Stimulated activated CD4-positive, alpha-beta T cell treated with anti-CD3 and anti-CD28 coated beads, TNF-alpha, amount 100 ng/mL, for 4 hours (primary cell): Measurements from ENCODE around the gene EPN1.

Experiments used
- DNase-seq, 3 experiments: peaks; one replicate each; pipeline ENCODE4 v3.0.0-alpha.2; 2020; ENCODE audit warnings: low read depth in 3 of 3

EPN1 gene

GRCh38 chr19:55674841-55675660 lies at the start of gene EPN1:
Gene EPN1 (plus strand): TSS chr19:55675226. CDS start chr19:55678628, 3,402 bp downstream.
- peak; percentile 94 to 95 (median 94) for DNase-seq

DNA sequence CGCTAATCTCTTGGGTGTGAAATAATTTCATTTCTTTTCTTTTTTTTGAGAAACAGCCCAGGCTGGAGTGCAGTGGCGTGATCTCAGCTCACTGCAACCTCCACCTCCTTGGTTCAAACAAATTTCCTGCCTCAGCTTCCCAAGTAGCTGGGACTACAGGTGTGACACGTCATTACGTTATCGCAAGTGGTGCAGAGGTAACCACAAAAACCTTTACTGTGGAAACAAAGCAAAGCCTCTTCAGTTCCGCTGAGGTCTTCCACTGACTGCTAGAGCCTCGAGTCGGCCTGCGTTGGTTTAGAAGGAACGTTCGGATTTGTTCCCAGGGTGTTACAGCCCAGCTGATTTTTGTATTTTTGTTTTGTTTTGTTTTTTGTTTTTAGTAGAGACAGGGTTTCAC lies 48.7 kb upstream of the EPN1 start:
- peak in 1 of 3 experiments; percentile 41 for DNase-seq

GRCh38 chr19:55632463-55632834 lies 42.6 kb upstream of the EPN1 start:
- peak in 2 of 3 experiments; percentile 48 to 91 for DNase-seq

GRCh38 chr19:55633861-55634260 lies 41.2 kb upstream of the EPN1 start:
- no peak for DNase-seq

DNA sequence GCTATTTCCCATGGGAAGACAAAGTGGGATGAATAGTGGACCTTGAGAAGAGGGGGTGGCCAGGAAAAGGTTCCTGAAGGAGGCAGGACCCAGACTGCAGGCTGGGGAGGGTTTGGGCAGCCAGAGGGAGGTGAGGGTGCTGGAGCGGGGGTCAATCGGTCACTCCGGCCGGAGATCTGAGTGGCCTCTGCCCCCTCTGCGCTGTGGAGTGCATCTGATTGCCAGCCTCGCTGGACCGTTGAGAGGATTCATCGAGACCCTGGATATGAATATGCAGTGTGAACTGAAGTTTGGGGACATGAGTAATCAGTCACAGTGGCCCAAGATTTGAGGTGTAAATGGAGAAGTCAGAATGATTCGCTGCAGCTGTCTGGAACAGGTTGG lies 39.7 kb upstream of the EPN1 start:
- DNase-seq, result no peak

DNA sequence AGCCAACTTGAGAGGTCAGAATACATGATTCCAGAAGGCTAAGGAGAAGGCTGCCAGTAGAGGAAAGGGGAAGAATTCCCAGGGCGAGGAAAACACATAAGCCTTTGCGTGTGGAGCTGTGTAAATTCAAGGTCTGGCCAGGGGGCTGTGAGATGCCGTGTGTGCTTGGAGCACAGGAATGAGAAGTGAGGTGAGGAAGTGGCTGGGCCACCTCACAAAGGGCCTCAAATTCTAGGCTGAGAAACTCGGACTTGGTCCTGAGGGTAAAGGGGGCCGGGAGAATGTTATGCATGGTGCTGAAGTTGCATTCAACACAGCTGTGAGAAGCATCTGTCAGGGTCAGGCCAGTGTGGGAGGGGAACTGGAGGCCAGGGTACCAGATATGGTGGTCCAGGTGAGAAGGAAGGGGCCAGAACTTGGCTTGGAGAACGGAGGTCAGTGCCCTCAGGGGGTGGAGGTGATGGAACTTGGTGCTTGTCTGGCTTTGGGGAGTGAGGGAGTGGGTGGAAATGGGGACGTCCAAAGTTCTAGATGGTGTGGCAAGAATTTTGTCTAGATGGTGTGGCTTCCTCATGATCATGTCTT lies 39.1 kb upstream of the EPN1 start:
- no peak for DNase-seq

DNA sequence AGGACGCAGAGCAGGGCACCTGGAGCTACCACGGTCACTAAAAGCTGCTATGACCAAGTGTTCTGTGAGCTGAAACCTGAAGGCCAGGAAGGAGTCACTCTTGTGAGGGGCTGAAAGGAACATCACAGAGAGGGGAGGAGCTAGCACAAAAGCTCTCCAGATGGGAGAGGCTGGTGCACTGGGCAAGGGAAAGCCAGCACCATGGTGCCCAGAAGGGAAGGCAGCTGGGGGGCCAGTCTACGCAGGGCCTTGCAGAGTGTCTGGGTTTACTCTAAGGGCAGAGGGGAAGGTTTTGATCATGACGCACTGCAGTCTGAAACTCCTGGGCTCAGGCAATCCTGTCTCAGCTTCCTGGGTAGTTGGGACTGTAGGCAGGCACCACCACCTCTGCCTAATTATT lies 38.3 kb upstream of the EPN1 start:
- DNase-seq, result no peak

- DNase-seq, result no peak
These were observed 37.5 kb upstream of the EPN1 start for GRCh38 chr19:55637534-55637933.

GRCh38 chr19:55638864-55639359 lies 36.1 kb upstream of the EPN1 start:
- peak in 1 of 3 experiments; percentile 31 for DNase-seq

DNA sequence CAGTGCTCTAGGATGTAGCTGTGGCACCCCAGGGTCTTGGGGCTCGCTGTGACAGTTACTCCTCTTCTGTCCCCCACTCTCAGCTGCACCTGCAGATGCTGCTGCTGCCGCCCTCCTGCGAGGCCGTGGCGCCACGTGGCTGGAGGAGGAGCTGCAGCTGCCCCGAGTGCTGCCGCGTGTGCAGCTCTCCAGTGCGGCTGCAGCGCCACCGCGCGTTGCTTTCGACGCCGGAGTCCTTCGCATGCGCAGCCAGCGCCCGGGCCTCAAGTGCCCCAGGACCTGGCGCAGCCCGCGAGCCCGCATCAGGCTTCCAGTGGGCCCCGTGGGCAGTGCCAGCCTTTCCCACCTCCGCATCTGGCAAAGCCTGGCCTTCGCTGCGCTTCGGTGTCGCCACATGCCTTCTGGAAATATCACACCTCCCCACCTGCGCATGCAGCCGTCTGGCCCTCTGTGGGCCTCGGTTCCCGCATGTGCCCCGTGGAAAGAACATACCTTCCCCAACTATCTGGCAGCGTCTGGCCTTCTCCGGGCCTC lies 34.9 kb upstream of the EPN1 start:
- peak in 2 of 3 experiments; percentile 42 to 58 for DNase-seq

GRCh38 chr19:55640577-55641425 lies 34.2 kb upstream of the EPN1 start, which contains the start of gene ZNF580:
Gene ZNF580 (plus strand): TSS chr19:55641002. CDS start chr19:55642509, 1,507 bp downstream.
- DNase-seq, result peak in 2 of 3 experiments; percentile 38 to 71

GRCh38 chr19:55641426-55642152 lies 33.4 kb upstream of the EPN1 start:
- peak in 1 of 3 experiments; percentile 30 for DNase-seq

- peak in 1 of 3 experiments; percentile 30 for DNase-seq
These were observed 32.6 kb upstream of the EPN1 start for GRCh38 chr19:55642153-55643002.

GRCh38 chr19:55643003-55643886 lies 31.8 kb upstream of the EPN1 start, which contains the start of gene ZNF581:
Gene ZNF581 (plus strand): TSS chr19:55643649. CDS start chr19:55644572, 923 bp downstream.
- DNase-seq, result peak in 2 of 3 experiments; percentile 64 to 75

- no peak for DNase-seq
These were observed 31.2 kb upstream of the EPN1 start for GRCh38 chr19:55643887-55644176.

- DNase-seq, result no peak
These were observed 30.7 kb upstream of the EPN1 start for GRCh38 chr19:55644191-55644833.

DNA sequence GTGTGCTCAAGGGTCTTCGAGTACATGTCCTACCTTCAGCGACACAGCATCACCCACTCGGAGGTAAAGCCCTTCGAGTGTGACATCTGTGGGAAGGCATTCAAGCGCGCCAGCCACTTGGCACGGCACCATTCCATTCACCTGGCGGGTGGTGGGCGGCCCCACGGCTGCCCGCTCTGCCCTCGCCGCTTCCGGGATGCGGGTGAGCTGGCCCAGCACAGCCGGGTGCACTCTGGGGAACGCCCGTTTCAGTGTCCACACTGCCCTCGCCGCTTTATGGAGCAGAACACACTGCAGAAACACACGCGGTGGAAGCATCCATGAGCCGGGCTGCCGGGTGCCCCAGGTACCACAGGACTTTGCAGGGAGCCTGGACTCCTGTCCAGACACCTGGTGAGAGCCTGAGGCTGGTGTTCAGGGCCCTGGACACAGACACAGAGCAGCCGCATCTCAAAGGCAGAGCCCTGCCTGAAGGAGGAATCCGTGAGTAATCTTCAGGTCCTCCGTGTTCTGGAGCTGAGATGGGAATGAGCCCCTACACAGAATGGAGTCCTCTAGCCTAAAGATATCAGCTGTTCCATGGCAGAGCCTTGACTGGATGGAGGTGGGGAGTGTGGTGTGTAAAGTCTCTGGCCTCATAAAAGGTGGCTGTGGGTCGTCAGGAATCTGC lies 30.0 kb upstream of the EPN1 start:
- DNase-seq, result no peak

DNA sequence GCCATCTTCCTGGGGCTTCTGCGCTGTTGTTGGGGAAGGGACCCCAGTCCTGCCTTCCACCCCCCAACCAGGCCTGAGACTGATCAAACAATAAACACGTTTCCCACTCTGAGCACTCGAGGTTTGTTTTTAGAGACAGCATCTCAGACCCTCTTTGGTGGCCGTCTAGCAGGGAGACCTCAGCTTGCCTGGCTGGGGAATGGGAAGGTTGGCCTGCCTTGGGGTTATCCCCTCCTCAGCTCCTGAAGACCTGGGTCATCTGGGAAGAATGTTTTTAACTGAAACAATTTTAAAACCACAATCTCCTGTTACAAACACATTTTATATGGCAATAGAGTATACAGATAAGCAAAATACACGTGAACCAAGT lies 29.5 kb upstream of the EPN1 start:
- DNase-seq, result no peak
